HG03439 (cell line): ENCODE data around the gene SLC27A5.
A peak's percentile ranks its signal among the peaks of the same experiment; 100 is the strongest.
"Not testable (repeated sequence)": the region's sequence is repeated elsewhere in the genome, so short reads cannot be mapped to it uniquely, and the experiment has no call there.

ENCODE experiments used
- ATAC-seq: cut with Tn5 transposase; IDR thresholded peaks from one replicate; pipeline ENCODE4 v1.9.1; 2021; ENCODE audit warnings: mild to moderate bottlenecking, moderate library complexity; ENCODE audit not compliant: unreplicated experiment

The SLC27A5 gene

DNA sequence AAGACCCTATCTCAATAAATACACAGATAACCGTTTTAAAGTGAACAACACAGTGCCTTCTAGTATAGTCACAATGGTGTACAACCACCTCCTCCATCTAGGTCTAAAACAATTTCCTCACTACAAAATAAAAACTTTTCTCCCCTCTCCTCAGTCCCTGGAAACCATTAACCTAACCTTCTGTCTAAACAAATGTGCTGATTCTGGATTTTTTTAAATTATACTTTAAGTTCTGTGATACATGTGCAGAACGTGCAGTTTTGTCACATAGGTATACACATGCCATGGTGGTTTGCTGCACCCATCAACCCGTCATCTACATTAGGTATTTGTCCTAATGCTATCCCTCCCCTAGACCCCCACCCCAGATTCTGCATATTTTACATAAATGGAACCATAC lies 17.6 kb upstream of the SLC27A5 start:
- ATAC-seq = no peak

DNA sequence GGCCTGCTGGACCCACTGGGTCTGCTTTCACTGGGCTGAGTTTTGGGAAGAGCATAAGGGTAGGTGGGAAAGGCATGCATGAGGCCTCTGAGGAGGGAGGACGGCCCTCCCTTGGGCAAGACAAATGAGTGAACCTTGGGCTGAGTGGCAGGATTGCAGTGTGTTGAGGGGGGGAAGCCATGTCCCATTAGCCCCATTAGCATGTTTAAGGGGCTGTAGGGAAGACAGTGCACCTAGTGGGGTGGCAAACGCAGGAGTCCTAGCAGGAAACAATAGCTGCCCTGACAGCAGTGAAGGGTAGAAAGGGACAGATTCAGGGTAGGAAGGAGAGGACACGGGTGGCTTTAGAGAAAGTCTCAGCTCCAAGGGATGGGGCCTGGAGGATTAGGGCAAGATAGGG lies 10.9 kb upstream of the SLC27A5 start:
- no peak for ATAC-seq

DNA sequence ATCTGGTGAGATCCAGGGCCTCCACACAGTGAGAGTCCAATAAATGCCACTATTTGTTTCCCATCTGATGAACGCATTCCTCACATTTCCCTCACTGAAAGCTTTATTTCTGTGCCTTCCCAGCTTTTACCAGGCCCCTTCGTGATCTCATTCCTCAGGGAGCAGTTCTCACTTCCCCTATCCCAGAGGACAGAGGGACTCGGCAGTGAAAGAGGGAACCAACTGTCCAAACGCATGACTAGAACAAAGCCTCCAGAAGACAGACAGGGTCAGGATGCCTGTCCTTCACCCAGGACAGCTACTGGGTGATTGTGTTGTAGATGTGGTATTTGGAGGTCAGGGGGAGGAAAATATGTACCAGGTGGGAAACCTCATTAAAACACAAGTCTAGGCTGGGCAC lies 9.9 kb upstream of the SLC27A5 start:
- ATAC-seq = no peak

DNA sequence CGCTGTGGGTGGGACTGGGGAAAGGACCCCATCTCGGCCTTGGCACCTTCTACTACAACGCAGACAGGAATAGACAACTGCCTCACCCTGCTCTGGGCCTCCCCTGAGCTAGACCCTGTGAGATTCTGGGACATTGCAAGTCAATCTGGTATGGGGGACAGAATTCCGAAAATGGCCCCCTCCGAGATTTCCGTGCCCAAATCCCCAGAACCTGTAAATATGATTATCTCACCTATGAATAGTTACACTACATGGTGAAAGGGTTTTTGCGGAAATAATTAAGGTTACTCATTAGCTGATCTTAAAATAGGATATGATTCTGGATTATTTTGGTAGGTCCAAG lies 8.4 kb upstream of the SLC27A5 start:
- no peak for ATAC-seq

DNA sequence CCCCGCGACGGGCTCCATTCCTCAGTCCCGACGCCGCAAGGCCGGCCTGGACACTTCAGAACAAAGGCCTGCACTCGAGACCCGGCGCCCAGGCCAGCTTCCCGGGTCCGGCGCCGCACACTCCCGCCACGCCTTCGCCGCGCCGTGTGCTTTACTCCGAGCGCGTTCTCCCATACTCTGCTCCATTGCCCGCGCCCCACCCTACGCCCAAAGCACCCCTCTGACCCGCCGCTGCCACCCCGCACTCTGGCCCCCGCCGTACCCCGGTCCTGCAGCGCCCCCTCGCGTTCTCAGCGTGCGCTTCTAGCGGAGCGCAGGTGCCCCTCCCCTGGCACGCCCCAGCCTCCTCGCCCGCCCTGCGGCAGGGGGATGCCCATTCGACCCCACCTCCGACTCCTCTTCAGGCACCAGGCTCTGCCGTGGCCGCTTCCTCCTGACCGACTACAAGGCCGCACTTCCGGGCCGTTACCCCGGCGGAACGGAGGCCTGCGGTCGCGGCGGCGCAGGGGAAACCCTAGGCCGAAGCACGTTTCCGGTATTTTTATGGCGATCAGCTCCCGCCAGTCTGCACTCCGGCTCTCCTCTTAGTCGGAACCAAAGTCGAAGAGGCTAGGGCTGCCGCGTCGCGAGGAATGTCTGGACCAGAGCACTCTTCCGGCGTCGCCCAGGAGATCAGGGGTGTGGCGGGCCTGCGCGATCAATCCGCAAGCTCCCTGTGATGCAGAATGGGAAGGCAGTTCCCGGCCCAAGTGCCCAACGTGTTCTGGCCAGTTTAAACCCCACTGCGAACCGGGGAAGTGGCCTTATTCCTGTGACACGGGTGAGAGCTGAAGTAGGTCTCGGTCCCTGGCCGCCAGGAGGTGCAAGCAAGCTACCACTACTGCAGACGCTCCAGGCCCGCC lies 7.8 kb upstream of the SLC27A5 start, which contains the start of gene ZBTB45:
Gene ZBTB45 (minus strand): TSS at position 456 of the 902 bp plus-strand sequence. CDS start 2,137 bp downstream, outside the sequence.
- peak; percentile 79 for ATAC-seq

DNA sequence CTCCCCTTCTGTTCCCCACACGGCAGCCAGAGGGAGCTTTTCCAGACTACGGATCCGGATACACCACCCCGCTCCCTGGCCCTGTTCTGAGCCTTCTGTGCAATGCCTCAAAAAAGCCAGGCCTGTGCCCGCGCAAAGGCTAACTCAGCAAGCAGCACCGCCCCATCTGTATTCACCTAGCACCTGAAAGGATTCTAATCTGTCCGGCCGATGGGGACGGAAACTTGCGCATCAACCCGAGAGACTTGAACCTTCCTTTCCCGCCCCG lies 7.2 kb upstream of the SLC27A5 start:
- ATAC-seq = peak; percentile 2

DNA sequence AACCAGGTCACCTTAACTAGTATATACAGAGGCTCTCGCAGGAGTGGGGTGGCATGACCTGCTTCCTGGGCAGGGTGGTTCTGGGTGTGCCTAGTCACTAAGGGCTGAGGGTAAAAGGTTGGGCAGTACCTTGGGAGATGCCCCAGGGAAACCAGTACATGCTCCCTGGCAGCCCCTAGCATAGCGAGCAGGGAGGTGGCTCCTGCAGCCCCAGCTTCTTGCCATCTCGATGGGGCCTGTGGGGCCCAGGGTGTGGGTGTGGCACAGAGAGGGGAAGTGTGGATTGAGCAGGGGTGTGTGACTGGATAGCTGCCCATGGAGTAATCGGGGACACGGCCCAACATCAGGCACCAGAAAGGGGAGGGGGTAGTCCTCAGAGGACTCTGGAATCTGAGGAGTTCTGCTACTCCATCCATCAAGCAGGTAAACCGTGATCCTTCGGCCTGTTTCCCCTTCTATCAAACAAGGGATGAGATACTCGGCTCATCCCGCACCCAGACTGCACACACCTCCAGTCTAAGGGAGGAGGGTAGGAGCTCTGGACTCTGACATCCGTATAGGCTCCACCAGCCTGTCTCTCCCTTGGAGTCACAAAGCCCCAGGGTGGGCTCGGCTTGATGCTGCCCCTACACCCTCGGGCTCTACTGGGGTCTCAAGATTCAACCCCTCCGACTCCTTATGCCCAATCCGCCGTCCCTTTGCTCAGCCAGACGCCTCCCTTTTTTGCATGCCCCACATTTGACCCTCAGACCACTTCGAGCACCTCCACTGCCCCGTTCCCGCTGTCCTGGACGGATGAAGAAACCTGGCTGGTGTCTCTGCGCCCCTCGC lies 6.7 kb upstream of the SLC27A5 start:
- no peak for ATAC-seq

DNA sequence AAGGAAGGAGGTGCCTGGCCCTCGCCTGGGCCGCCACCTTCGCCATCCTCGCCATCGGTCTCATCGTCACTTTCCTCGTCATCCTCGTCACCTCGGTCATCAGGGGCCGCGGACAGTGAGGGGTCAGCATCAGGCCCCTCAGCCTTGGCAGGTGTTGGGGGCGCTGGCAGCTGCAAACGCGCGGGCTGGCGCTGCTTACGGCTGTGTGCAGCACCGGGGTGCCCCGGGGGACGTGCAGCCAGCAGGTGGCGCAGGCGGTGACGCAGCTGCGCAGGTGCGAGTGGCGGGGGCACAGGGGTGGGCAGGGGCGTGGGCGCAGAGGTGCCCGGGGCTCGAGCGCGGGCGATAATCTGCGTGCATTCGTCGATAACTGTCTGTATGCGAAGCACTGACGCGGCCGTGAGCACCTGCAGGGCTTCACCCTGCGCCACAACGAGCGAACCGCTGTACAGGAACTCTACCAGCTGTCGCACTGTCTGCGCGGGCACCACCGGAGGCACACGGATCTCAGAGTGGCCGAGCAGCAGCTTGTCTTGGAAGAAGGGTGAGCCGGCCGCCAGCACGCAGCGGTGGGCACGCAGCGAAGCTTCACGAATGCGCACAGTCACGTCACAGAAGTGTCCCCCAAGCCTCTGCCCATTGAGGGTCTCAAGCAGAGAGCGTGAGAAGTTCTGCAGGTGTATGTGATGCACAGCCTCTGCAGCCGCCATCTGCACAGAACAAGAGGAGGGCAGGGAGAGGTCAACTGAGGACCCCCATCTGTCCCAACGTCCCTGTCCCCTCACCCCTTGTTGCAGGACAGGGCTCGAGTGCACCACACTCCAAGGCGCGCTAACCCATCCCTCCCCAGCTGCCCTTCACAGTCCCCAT lies 5.4 kb upstream of the SLC27A5 start:
- no peak for ATAC-seq

DNA sequence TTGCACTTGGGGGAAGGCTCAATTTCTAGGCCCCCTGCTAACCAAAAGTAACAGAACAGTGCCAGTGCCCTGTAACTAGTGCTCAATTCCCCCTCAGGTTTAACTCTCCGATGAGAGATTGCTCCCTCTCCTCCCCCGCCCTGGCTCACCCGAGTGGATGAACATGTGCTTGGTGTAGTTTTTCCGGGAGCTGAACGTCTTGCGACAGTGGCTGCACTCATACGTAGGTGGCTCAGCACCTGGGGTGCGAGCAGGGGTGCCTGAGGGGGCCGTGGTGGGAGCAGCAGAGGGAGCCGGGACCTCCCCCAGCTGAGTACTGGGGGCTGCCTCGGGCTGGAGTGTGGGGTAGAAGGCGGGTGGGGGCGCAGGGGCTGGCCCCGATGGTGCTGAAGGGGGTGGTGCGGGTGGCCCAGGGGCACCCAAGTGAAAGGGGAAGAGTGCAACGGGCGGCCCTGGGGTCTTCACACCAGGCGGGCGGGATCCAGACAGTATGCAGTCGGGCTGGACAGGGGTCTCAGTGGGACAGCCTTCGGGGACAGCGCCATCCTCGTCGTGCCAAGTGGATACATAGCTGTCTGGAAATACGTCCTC lies 4.5 kb upstream of the SLC27A5 start:
- ATAC-seq = no peak

DNA sequence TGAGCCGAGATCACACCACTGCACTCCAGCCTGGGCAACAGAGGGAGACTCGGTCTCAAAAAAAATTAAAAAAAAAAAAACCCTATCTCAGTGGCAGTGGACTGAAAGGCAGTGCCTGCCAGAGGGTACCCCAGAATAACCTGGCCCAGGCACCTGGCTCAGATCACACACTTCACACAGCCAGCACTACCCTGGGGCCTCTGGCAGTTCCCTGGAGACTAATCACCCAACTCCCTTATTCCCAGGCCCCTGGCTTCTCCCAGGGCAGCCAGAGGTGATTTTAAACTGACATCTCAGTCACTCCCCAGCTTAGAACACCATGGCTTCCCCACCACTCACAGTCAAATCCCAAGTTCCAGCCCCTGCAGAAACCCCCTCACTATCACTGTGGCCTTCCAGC lies 3.5 kb upstream of the SLC27A5 start:
- ATAC-seq = no peak

DNA sequence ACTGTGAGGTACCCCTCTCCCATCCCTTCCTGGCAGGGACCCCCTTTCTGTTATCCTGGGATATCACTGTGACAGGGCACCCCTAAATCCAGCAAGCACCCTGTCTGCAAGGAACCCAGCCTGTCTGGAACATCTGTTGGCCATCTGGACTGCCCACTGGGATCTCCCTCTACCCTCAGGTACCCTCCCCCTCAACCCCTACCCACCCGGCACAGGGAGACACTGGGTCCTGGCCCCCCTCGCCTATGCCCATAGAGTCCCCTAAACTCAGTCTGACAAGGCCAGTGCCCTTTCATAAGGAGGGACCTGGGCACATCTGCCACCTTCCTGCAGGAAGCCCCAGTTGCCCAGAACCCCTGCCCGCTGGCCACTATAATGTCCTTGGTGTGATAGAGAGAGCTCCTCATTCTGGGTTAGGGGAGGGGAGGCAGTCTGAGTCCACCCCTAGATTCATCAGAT lies 2.8 kb upstream of the SLC27A5 start:
- no peak for ATAC-seq

DNA sequence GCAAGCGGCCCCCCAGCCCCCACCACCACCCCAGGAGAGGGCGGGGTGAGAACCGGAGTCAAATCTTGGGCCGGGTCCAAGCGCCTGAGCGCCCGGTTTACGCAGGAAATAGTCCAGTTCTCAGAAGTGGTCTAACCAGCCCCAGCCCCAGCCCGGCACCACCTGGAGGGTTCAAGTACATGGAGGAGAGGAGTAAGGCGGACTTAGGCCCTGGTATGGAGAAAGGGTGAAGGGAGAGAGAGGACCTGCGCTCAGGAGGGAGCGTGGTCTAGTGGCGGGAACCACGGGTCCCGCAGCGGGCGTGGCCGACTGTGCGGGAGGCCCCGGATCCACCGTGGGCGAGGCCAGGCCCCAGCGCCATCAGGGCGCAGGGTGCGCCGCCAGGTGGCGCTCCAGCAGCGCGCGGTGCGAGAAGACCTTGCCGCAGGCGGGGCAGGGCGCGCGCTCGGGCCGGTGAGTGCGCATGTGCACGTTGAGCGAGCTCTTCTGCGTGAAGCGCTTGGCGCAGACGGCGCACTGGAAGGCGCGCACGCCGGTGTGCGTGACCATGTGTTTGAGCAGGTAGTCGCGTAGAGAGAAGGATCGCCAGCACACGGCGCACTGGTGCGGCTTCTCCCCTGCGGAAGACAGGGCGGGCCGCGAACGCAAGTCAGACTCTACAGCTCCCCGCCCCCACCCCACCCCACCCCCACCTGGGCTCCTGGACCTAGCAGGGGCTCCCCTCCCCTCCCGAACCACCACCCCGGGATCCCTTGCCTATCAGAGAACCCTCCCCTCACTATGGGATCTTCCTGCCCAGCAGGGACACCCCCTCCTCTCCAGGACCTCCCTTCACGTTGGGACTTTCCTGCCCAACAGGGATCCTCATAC lies 2.1 kb upstream of the SLC27A5 start:
- peak; percentile 67 for ATAC-seq

DNA sequence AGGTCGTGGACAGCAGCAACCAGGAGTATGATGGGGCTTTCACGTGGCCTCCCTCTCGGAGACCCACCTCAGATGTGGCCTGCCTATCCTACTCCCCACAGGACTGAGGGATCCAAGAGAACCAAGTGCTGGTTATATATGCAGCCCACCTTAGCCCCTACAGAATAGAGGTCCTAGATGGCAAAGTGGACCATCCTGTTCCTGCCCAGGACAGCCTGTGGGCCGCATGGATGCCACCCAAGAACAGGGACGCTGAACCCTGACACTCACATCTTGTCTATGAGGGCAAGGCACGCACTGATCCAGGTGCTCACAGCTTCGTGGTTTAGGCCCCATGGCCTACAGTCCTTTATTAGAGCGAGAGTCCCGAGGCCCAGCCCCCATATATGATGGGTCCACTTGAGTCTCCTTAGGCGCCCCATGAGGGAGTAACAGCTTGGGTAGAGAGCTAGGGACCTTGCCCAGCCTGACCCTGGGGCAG lies 1.5 kb upstream of the SLC27A5 start:
- ATAC-seq = no peak

DNA sequence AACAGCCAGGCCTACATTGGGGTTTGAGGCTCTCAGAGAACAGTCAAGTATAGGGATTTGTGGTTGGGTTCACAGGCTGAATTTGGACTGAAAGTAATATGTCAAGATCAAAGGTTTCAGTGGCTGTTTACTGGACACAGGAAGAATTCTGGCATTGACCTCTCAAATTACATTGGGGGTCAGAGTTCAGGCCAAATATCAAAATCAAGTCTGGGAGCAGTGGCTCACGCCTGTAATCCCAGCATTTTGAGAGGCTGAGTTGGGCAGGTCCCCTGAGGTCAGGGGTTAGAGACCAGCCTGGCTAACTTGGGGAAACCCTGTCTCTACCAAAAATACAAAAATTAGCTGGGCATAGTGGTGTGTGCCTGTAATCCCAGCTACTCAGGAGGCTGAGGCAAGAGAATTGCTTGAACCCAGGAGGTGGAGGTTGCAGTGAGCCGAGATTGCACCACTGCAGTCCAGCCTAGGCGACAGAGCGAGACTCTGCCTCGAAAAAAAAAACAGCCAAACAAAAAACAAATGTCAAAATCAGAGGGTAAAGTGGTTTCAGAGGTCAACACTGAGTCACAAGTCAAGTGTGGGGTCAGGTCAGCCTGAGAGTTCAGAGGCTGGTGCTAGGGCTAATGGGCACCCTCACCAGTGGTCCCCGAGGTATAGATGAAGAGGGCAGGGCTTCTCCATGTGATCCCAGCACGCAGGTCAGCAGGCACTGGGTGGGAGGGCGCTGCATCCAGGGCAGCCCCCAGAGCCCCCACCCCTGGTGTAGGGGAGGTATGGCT lies 1.5 kb downstream of the SLC27A5 start:
- ATAC-seq = no peak

DNA sequence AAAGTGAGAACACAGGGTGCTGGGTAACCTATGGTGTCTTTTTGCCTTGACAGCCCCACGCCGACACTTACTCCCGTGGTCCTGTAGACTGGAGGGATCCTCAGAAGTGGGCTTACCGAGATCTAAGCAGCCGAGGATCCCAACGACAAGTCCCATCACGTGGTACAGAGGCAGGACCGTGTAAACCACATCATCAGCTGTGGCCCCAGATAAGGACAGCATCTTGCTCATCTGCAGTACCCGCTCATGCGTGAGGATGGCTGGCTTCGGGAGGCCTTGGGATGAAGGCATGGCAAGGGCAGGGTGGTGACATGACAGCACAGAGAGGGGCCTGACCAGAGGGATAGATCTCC lies 2.1 kb downstream of the SLC27A5 start:
- no peak for ATAC-seq

DNA sequence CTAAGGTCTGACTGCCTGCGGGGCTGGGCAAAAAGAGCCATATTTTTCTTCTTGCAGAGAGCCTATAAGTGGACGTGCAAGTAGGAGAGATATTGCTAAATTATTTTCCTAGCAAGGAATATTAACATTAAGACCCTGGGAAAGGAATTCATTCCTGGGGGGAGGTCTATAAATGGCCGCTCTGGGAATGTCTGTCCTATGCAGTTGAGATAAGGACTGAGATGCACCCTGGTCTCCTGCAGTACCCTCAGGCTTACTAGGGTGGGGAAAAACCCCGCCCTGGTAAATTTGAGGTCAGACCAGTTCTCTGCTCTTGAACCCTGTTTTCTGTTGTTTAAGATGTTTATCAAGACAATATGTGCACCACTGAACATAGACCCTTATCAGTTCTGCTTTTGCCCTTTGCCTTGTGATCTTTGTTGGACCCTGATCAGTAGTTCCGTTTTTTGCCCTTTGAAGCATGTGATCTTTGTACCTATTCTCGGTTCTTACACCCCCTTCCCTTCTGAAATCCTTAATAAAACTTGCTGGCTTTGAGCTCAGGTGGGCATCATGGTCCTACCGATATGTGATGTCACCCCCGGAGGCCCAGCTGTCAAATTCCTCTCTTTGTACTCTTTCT lies 4.1 kb downstream of the SLC27A5 start:
- not testable (repeated sequence) for ATAC-seq

DNA sequence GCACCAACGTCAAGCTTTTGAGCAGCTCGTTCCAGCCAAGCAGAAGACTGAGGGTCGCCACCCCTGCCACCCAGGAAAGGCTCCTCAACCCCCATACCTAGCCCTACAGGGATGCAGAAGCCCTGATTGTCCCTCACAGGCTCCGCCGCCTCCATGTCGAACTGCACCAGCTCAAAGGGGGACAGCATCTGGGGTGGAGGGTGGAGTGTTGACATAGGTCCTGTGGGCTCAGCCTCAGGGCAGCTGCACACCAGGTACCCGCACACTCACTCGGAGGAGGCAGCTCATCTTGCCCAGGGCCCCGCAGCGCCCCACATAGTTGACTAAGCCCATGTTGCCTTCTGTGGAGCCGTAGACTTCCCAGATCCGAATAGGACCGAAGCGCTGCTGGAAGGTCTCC lies 11.6 kb downstream of the SLC27A5 start:
- ATAC-seq = no peak
